ENCODE data around the gene RPL39.
"Not testable (repeated sequence)": the region's sequence is repeated elsewhere in the genome, so short reads cannot be mapped to it uniquely, and the experiment has no call there.

Gene RPL39

DNA sequence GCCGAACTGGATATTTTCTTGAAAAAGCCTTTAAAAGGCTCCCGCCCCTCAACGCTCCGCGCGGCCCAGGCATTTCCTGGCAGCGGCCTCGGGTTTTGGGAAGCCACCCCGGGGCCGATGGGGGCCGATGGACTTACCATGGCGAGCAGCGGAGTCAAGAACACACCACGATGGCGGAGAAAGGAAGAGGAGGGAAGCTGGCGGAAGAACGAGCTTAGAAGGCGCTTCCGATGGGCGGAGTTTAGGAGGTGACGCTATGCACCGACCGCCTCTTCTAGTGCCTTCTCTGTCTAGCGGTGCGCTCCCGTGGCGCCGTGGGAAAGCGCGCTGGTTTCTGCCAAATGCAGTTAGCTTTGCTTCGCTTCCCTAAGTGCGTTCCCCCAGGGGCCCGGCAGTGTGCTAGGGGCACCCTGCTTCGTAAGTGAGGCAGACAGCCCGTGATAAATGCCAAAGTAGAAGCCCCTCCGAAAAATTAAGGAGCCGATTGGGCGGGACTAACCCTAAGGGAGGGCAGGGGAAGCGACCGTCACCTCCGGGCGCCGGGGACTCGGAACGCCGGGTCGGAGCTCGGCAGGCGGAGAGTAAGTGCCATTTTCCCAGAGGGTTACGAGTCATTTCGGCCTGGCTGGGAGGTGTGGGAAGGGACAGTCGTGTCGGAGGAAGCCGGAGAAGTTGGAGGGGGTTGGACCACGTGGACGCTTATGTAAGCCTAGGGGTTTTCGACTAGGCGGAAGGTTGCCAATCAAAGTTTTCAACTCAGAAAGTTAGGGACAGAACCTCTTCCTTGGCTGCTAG lies at the start of gene RPL39:
TSS of gene RPL39 (minus strand) at position 194 of the 795 bp plus-strand sequence. CDS start at position 140, 54 bp downstream.
- peak; percentile 80 for DNase-seq (ENCODE audit: extremely low spot score)
- TF ChIP-seq, protein P1, sequence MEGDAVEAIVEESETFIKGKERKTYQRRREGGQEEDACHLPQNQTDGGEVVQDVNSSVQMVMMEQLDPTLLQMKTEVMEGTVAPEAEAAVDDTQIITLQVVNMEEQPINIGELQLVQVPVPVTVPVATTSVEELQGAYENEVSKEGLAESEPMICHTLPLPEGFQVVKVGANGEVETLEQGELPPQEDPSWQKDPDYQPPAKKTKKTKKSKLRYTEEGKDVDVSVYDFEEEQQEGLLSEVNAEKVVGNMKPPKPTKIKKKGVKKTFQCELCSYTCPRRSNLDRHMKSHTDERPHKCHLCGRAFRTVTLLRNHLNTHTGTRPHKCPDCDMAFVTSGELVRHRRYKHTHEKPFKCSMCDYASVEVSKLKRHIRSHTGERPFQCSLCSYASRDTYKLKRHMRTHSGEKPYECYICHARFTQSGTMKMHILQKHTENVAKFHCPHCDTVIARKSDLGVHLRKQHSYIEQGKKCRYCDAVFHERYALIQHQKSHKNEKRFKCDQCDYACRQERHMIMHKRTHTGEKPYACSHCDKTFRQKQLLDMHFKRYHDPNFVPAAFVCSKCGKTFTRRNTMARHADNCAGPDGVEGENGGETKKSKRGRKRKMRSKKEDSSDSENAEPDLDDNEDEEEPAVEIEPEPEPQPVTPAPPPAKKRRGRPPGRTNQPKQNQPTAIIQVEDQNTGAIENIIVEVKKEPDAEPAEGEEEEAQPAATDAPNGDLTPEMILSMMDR (IDR thresholded peaks at IDR 0.05; ENCODE audit: control extremely low read depth, extremely low read depth, low read depth, missing control alignments): no peak
- ChIA-PET POLR2A (interaction anchor here (0.5 to 1.9 kb wide), 30 partner anchors 11 to 324 kb away, joined by 3 to 27 read pairs (median 4); partner anchors contain the start of genes NDUFA1, NKRF, RNF113A and SEPTIN6), CTCF (interaction anchor here (0.7 to 1.9 kb wide), 8 partner anchors 11 to 322 kb away, joined by 3 to 4 read pairs (median 3); no protein-coding TSS in a partner anchor)

DNA sequence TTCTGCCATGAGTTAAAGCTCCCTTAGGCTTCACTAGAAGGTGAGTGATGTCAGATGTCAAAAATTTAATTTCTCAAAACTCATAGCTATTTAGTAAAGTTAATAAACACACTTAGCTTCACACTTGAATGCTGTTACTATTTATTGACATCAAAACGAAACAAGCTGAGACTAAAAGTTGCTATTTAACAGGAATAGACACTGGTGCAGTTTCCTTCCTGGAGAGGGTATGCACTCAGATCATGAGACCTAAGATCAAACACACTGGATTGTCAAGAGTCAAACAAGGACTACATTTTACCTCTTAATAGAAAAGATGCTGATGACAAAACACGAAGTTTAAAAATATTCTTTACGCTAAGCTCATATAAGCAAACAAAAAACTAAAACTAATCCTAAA lies 42.5 kb upstream of the RPL39 start:
- DNase-seq (ENCODE audit: extremely low spot score): no peak
- TF ChIP-seq, protein P1 (IDR thresholded peaks at IDR 0.05; ENCODE audit: control extremely low read depth, extremely low read depth, low read depth, missing control alignments): no peak
- ChIA-PET POLR2A (interaction anchor here (0.7 kb wide), 1 partner anchor 42 kb away, joined by 3 read pairs; the partner anchor contains the start of gene RPL39), CTCF (interaction anchor here (1.0 kb wide), 1 partner anchor 10 kb away, joined by 3 read pairs; no protein-coding TSS in a partner anchor)

DNA sequence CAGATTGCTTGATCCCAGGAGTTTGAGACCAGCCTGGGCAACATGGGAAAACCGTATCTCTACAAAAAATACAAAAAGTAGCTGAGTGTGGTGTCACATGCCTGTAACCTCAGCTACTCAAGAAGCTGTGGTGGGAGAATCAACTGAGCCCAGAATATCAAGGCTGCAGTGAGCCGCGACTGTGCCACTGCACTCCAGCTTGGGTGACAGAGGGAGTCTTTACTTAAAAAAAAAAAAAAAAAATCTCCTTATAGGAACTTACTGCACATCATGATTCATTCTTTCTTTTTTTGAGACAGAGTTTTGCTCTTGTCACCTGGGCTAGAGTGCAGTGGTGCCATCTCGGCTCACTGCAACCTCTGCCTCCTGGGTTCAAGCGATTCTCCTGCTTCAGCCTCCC lies 37.0 kb upstream of the RPL39 start:
- POLR2A ChIA-PET: no interaction called here
- CTCF ChIA-PET: no interaction called here
- TF ChIP-seq, protein P1 (IDR thresholded peaks at IDR 0.05; ENCODE audit: control extremely low read depth, extremely low read depth, low read depth, missing control alignments): no peak
- DNase-seq (ENCODE audit: extremely low spot score): no peak

DNA sequence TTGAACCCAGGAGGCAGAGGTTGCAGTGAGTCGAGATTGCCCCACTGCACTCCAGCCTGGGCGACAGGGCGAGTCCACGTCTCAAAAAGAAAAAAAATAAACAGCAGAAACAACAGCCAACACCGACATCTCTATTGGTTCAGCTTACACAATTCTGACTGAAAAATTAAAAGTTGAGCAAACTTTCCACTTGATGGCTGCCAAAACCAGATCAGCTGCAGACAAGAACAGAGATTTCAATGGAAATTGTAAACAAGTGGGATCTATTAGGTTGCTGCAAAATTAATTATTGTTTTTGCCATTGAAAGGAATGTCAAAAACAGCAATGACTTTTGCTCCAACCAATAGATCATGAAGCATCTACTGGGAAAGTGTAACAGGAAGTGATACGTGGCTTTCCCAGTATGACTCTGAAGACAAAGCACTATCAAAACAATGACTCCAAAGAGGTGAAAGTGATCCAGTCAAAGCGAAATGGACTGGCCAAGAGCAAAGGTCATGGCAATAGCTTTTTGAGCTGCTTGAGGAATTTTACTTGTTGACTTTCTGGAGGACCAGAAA lies 35.0 kb upstream of the RPL39 start:
- CTCF ChIA-PET: no interaction called here
- peak; percentile 12 for DNase-seq (ENCODE audit: extremely low spot score)
- TF ChIP-seq, protein P1 (IDR thresholded peaks at IDR 0.05; ENCODE audit: control extremely low read depth, extremely low read depth, low read depth, missing control alignments): no peak
- POLR2A ChIA-PET: interaction anchor here (1.3 to 1.4 kb wide), 1 partner anchor 35 kb away, joined by 3 to 4 read pairs; the partner anchor contains the start of gene RPL39

DNA sequence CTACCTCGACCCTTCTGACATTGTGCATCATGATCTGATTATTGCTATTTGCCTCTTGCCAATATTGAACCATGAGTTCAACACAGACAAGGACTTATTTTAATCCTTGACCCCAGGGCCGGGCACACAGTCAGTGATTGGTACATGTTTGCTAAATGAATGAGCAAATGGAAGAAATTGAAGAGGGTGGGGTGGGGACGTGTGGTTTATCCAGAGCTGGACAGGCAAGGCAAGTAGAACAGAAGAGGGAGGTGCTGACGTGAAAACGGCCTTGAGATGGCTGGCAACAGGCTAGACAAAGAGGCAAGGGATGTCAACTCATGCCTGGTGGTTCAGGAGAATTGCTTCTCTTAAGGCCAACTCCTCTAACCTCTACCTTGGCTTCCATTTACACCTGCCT lies 32.8 kb upstream of the RPL39 start:
- CTCF ChIA-PET; POLR2A ChIA-PET; DNase-seq (ENCODE audit: extremely low spot score): not testable (repeated sequence)

DNA sequence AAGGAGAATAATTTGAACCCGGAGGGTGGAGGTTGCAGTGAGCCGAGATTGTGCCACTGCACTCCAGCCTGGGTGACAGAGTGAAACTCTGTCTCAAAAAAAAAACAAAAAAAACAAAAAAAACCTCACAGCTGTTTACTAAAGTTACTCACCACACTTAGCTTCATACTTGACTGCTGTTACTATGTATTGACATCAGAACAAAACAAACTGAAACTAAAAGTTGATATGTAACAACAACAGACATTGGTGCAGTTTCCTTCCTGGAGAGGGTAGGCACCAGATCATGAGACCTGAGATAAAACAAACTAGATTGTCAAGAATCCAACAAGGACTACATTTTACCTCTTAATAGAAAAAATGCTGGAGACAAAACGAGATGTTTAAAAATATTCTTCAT lies 30.3 kb upstream of the RPL39 start:
- peak; percentile 57 for DNase-seq (ENCODE audit: extremely low spot score)
- CTCF ChIA-PET: interaction anchor here (1.5 to 1.7 kb wide), 2 partner anchors 9 to 30 kb away, joined by 3 to 6 read pairs; partner anchors contain the start of gene RPL39
- POLR2A ChIA-PET: not testable (repeated sequence)

DNA sequence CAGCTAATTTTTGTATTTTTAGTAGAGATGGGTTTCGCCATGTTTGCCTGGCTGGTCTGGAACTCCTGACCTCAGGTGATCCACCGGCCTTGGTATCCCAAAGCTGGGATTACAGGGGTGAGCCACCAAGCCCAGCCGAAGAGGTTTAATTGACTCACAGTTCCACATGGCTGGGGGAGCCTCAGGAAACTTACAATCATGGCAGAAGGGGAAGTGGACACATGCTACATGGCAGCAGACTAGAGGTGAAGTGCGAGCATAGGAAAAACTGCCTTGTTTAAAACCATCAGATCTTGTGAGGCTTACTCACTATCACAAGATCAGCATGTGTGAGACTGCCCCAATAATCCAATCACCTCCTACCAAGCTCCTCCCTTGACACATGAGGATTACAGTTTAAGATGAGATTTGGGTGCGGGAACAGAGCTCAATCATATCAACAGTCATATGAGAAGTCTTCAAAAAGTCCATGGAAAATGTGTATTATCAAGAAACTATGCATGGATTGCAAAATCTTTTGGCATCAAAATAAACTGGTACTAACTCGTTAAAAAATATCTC lies 25.8 kb upstream of the RPL39 start:
- ChIA-PET POLR2A (interaction anchor here (0.8 kb wide), 1 partner anchor 51 kb away, joined by 3 read pairs; no protein-coding TSS in a partner anchor), CTCF (no interaction called here)
- DNase-seq (ENCODE audit: extremely low spot score): no peak
- TF ChIP-seq, protein P1 (IDR thresholded peaks at IDR 0.05; ENCODE audit: control extremely low read depth, extremely low read depth, low read depth, missing control alignments): no peak
